H1 (cell line): Measurements from ENCODE around the gene MUS81. TPM values are rescaled to one million over a fixed set of nuclear protein-coding genes. Genes with fewer than 3 reads are reported as not detected.

ENCODE experiments used
- CTCF ChIP-seq, 3 experiments: IDR thresholded peaks; 1 replicate in 2 of 3; 2 replicates in 1 of 3; pipeline versions ENCODE4 v1.5.1 to v1.6.1; 2011; ENCODE audit warnings: low read length in 3 of 3, mild to moderate bottlenecking in 3 of 3, inconsistent platforms in 2 of 3, low read depth in 1 of 3, moderate library complexity in 1 of 3; ENCODE audit not compliant: insufficient read depth in 1 of 3; ENCODE audit errors: control extremely low read depth in 1 of 3
- JUND ChIP-seq: IDR thresholded peaks from 2 replicates; pipeline ENCODE4 v1.6.1; 2011; ENCODE audit warnings: mild to moderate bottlenecking, improper control_type of control experiment, low read length
- PHF8 ChIP-seq: fragments of 200-600 bp; sonication (generic); conservative IDR thresholded peaks from 2 replicates; pipeline ENCODE4 v1.7.1; 2012; ENCODE audit warnings: low read depth, mild to moderate bottlenecking, inconsistent platforms, low read length, moderate library complexity
- RBBP5 ChIP-seq: IDR thresholded peaks from 2 replicates; pipeline ENCODE4 v1.7.1; 2012; ENCODE audit warnings: low read depth, mild to moderate bottlenecking, inconsistent platforms, low read length, moderate library complexity, borderline replicate concordance
- SAP30 ChIP-seq: fragments of 300-600 bp; sonication (generic); IDR thresholded peaks from 2 replicates; pipeline ENCODE4 v1.7.1; 2012; ENCODE audit warnings: low read length, moderate library complexity, mild to moderate bottlenecking, inconsistent platforms; ENCODE audit not compliant: insufficient read depth, insufficient replicate concordance
- SP2 ChIP-seq: IDR thresholded peaks from 2 replicates; pipeline ENCODE4 v1.6.1; 2012; ENCODE audit warnings: mild to moderate bottlenecking, low read length, inconsistent platforms
- polyA plus RNA-seq, 7 experiments: library from polyadenylated mRNA; depleted of rRNA in 3 of 7; stranded (reverse) in 5 of 7; unstranded in 2 of 7; fragments of >200 nt in 5 of 7; fragments of 200-250 nt in 2 of 7; gene quantifications; 1 replicate in 5 of 7; 2 replicates in 1 of 7; 4 replicates in 1 of 7; pipeline versions ENCODE4 v1.2.1 to v1.2.3, GENCODE V29; 2011 to 2013; ENCODE audit warnings: missing spikeins in 2 of 7, mixed read lengths in 2 of 7
- total RNA-seq: library from RNA; stranded (reverse); fragmentation: NEBNext Ultra II Directional; extraction: Animal tissue kit (Norgen Biotek cat#: 25700); gene quantifications from 2 replicates; pipeline ENCODE4 v1.2.1, GENCODE V29; 2021

The MUS81 gene
- total and polyA plus RNA-seq, 2 of the 8 experiments (the other 6 are each of a cell fraction or from before 2014, with no cell fraction given), result 30.2 to 31.5 TPM

- no peak for TF ChIP-seq SP2
- TF ChIP-seq CTCF (IDR thresholded peaks at IDR 0.05; ENCODE audit: control extremely low read depth in 1 of 3, insufficient read depth in 1 of 3, low read depth in 1 of 3, low read length in 3 of 3), result no peak
- no peak for TF ChIP-seq SAP30
- no peak for TF ChIP-seq PHF8
- no peak for TF ChIP-seq RBBP5
- TF ChIP-seq JUND, result no peak
Observed at GRCh38 chr11:65822776-65823528, 37.3 kb upstream of the MUS81 start (continued).
